Ascending aorta (tissue), 2 donors: ENCODE data around the gene SMURF1. TPM values are rescaled to one million over a fixed set of nuclear protein-coding genes. Genes with fewer than 3 reads are reported as not detected.
A peak's percentile ranks its signal among the peaks of the same experiment; 100 is the strongest.

Experiments used
- DNase-seq, 2 donors: peaks; one replicate each; pipeline ENCODE4 v3.0.0-alpha.2; 2019; ENCODE audit warnings: low spot score in 2 of 2
- H3K27ac ChIP-seq, 2 donors: fragments of 200-600 bp; sonication (generic); one replicate each; pipeline ENCODE4 v1.5.1; 2016 to 2017; ENCODE audit warnings: mild to moderate bottlenecking in 1 of 2
- H3K27me3 ChIP-seq: fragments of 200-600 bp; sonication (generic); one replicate; pipeline ENCODE4 v1.5.1; 2017
- H3K36me3 ChIP-seq, 2 donors: fragments of 200-600 bp; sonication (generic); one replicate each; pipeline ENCODE4 v1.5.1; 2016
- H3K4me1 ChIP-seq, 2 donors: fragments of 200-600 bp; sonication (generic); one replicate each; pipeline ENCODE4 v1.5.1; 2016 to 2017; ENCODE audit warnings: mild to moderate bottlenecking in 1 of 2
- H3K4me3 ChIP-seq, 2 donors: fragments of 200-600 bp; sonication (generic); one replicate each; pipeline ENCODE4 v1.5.1; 2016 to 2017; ENCODE audit warnings: mild to moderate bottlenecking in 1 of 2
- H3K9me3 ChIP-seq, 2 donors: fragments of 200-600 bp; sonication (generic); one replicate each; pipeline ENCODE4 v1.5.1; 2016
- CTCF ChIP-seq, 3 experiments: fragments of 200-600 bp in 2 of 3; fragments of 450-650 bp in 1 of 3; sonication (generic) in 2 of 3; IDR thresholded peaks; one replicate each; pipeline ENCODE4 v1.5.1; 2016 to 2019; ENCODE audit warnings: antibody characterized with exemption in 3 of 3, mild to moderate bottlenecking in 1 of 3, moderate library complexity in 1 of 3
- intact Hi-C: fragments of 100-400 bp; cut with DNase I; formaldehyde crosslinking; loops from one replicate; pipeline ENCODE4 v1.15.1; 2023
- total RNA-seq: library from RNA; depleted of rRNA; stranded (reverse); fragments of >200 nt; gene quantifications from one replicate; pipeline ENCODE4 v1.1.0, GENCODE V29; 2016

Gene SMURF1
- total RNA-seq, 1 donor from 2014 or later, result 26.5 TPM

- Histone ChIP-seq H3K27me3 (no peaks in the 10 kb centered on the region), H3K27ac (peak overlapping the region; percentile 72 to 89), H3K4me3 (peak overlapping the region; percentile 19 to 37), H3K36me3 (no peaks in the 10 kb centered on the region), H3K9me3 (no peaks in the 10 kb centered on the region), H3K4me1 (peaks cover 23 to 73% of the 10 kb centered on the region in 2 donors)
- intact Hi-C loops, result no loop called here
- TF ChIP-seq CTCF (IDR thresholded peaks at IDR 0.05), result no peak
- no peak for DNase-seq
Observed at GRCh38 chr7:99128076-99128950, 15.6 kb downstream of the SMURF1 start.

- Histone ChIP-seq H3K27me3 (no peaks in the 10 kb centered on the region), H3K9me3 (no peaks in the 10 kb centered on the region), H3K36me3 (no peaks in the 10 kb centered on the region), H3K27ac (peak overlapping the region; percentile 72 to 89), H3K4me1 (peaks cover 22 to 70% of the 10 kb centered on the region in 2 donors), H3K4me3 (peak overlapping the region; percentile 19 to 37)
- intact Hi-C loops, result loop anchor here (2.0 kb wide), 1 partner anchor 15 kb away; no protein-coding TSS in a partner anchor
- DNase-seq, result no peak
- TF ChIP-seq CTCF (IDR thresholded peaks at IDR 0.05), result no peak
Observed at GRCh38 chr7:99127636-99128035, 16.3 kb downstream of the SMURF1 start.

GRCh38 chr7:99126921-99127553 is 16.9 kb downstream of the SMURF1 start:
- intact Hi-C loops, result loop anchor here (2.0 kb wide), 1 partner anchor 16 kb away; no protein-coding TSS in a partner anchor
- Histone ChIP-seq H3K4me3 (peak overlapping the region in 1 of 2 donors; percentile 37), H3K27ac (peak overlapping the region; percentile 72 to 89), H3K9me3 (no peaks in the 10 kb centered on the region), H3K27me3 (no peaks in the 10 kb centered on the region), H3K4me1 (peaks cover 24 to 67% of the 10 kb centered on the region in 2 donors), H3K36me3 (no peaks in the 10 kb centered on the region)
- no peak for DNase-seq
- no peak for TF ChIP-seq CTCF (IDR thresholded peaks at IDR 0.05)

GRCh38 chr7:99125505-99125865 is 18.4 kb downstream of the SMURF1 start:
- Histone ChIP-seq H3K4me1 (peaks cover 26 to 65% of the 10 kb centered on the region in 2 donors), H3K36me3 (no peaks in the 10 kb centered on the region)
- TF ChIP-seq CTCF (IDR thresholded peaks at IDR 0.05), result no peak

GRCh38 chr7:99124751-99125504 is 19.0 kb downstream of the SMURF1 start:
- no peaks in the 10 kb centered on the region for H3K9me3 ChIP-seq
- TF ChIP-seq CTCF (IDR thresholded peaks at IDR 0.05), result no peak
- intact Hi-C loops, result loop anchor here (5.0 kb wide), 1 partner anchor 83 kb away; no protein-coding TSS in a partner anchor
- no peak overlapping the region for H3K4me3 ChIP-seq
- H3K4me1 ChIP-seq, result peaks cover 30 to 65% of the 10 kb centered on the region in 2 donors
- H3K27ac ChIP-seq, result peak overlapping the region; percentile 77 to 89
- no peaks in the 10 kb centered on the region for H3K36me3 ChIP-seq
- no peaks in the 10 kb centered on the region for H3K27me3 ChIP-seq
- no peak for DNase-seq

More at GRCh38 chr7:99125505-99125865, 18.4 kb downstream of the SMURF1 start:
- Histone ChIP-seq H3K27ac (peak overlapping the region; percentile 77 to 89), H3K9me3 (no peaks in the 10 kb centered on the region), H3K27me3 (no peaks in the 10 kb centered on the region), H3K4me3 (no peak overlapping the region)
- intact Hi-C loops, result no loop called here
- DNase-seq, result no peak
